AG04450 (cell line): ENCODE measurements around the gene CCDC91. TPM values are rescaled to one million over a fixed set of nuclear protein-coding genes. Genes with fewer than 3 reads are reported as not detected.

Source experiments
- CTCF ChIA-PET: fragments of 300-600, 350-600 bp; formaldehyde crosslinking; extraction: SDS; loops from one replicate; lab custom pipeline; 2022; ENCODE audit warnings: antibody characterized with exemption, inconsistent platforms; lab: Charles Lee
- POLR2A ChIA-PET: fragments of 350-600 bp; formaldehyde crosslinking; extraction: SDS; loops from one replicate; lab custom pipeline; 2021; ENCODE audit warnings: antibody characterized with exemption, inconsistent platforms; lab: Yijun Ruan, JAX
- DNase-seq: peaks from one replicate; pipeline ENCODE4 v3.0.0-alpha.2; 2011; ENCODE audit warnings: low read depth, low spot score
- H3K27ac ChIP-seq: one replicate; pipeline ENCODE4 v1.5.1; 2012; ENCODE audit warnings: low read depth, low read length, control low read depth
- H3K27me3 ChIP-seq: one replicate; pipeline ENCODE4 v1.6.0; 2012; ENCODE audit warnings: low read length; ENCODE audit not compliant: control insufficient read depth, insufficient read depth
- H3K4me3 ChIP-seq: 2 replicates; pipeline ENCODE4 v1.5.1; 2011; ENCODE audit warnings: mild to moderate bottlenecking, low read depth, low read length, control low read depth
- H3K9me3 ChIP-seq: 2 replicates; pipeline ENCODE4 v1.5.1; 2012; ENCODE audit warnings: low read length; ENCODE audit not compliant: control insufficient read depth, insufficient read depth
- polyA plus RNA-seq: library from polyadenylated mRNA; depleted of rRNA; stranded (reverse); fragments of >200 nt; gene quantifications from 2 replicates; pipeline ENCODE4 v1.2.3, GENCODE V29; 2011
- TF ChIP-seq, protein P1 (sequence below): IDR thresholded peaks from 2 replicates; pipeline ENCODE4 v1.5.1; 2011; ENCODE audit warnings: low read depth, low read length, control low read depth, inconsistent platforms

The CCDC91 gene
- polyA plus RNA-seq, 1 experiment = 21.0 TPM

DNA sequence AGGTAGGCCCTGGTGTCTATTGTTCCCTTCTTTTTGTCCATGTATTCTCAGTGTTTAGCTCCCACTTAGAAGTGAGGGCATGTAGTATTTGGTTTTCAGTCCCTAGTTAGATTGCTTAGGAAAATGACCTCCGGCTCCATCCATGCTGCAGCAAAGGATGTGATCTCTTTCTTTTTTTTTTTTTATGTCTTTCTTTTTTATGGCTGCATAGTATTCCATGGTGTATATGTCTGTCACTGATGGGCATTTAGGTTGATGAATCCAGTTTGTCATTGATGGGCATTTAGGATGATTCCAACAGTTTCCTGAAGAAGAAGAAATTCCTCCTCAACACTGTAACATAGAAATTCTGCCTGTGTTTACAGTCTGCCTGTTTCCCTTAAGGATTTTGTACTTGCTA is 231.1 kb downstream of the CCDC91 start:
- TF ChIP-seq, protein P1, sequence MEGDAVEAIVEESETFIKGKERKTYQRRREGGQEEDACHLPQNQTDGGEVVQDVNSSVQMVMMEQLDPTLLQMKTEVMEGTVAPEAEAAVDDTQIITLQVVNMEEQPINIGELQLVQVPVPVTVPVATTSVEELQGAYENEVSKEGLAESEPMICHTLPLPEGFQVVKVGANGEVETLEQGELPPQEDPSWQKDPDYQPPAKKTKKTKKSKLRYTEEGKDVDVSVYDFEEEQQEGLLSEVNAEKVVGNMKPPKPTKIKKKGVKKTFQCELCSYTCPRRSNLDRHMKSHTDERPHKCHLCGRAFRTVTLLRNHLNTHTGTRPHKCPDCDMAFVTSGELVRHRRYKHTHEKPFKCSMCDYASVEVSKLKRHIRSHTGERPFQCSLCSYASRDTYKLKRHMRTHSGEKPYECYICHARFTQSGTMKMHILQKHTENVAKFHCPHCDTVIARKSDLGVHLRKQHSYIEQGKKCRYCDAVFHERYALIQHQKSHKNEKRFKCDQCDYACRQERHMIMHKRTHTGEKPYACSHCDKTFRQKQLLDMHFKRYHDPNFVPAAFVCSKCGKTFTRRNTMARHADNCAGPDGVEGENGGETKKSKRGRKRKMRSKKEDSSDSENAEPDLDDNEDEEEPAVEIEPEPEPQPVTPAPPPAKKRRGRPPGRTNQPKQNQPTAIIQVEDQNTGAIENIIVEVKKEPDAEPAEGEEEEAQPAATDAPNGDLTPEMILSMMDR = no peak
- Histone ChIP-seq H3K9me3 (no peaks in the 10 kb centered on the region), H3K27me3 (no peaks in the 10 kb centered on the region), H3K4me3 (no peak overlapping the region), H3K27ac (no peak overlapping the region)
- ChIA-PET POLR2A (no interaction called here), CTCF (no interaction called here)
- DNase-seq = no peak

DNA sequence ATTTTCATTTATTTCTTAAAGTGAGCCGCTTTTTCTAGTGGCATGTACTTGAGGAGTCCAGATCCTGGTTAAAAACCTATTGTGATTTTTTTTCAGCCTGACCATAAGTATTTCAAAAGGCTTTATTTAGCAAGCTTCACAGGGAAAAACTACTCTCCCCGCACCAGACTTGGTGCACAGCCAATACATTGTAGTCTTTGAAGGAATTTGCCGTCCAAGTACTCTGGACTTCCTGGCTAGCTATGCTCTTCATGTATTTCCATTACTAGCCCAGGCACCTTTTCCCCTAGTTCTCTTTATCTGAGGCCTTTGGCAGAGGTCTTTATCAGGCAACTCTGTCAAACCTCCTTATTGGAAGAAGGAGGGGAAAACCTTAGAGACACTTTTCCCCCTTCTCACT is 234.7 kb downstream of the CCDC91 start:
- H3K27me3 ChIP-seq = no peaks in the 10 kb centered on the region
- H3K27ac ChIP-seq = no peak overlapping the region
- POLR2A ChIA-PET = no interaction called here
- no peak overlapping the region for H3K4me3 ChIP-seq
- H3K9me3 ChIP-seq = no peaks in the 10 kb centered on the region
- no peak for DNase-seq
- TF ChIP-seq, protein P1 = no peak
- CTCF ChIA-PET = no interaction called here

DNA sequence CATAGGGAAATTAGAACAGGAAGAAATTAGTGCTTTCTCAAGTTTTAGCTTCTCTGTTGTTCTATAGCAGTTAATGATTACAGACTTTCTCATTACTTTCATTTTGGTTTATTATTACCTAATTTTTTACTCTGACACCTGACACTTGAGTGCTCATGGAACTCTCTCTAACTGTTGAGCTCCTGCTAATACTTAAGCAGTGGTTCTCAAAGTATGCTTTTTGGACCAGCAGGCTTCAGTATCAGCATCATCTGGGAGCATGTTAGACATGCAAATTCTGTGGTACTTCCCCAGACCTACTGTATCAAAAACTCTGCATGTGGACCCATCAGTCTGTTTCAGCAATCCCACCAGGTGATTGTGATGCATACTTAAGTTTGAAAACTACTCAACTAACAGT is 235.3 kb downstream of the CCDC91 start:
- POLR2A ChIA-PET = no interaction called here

DNA sequence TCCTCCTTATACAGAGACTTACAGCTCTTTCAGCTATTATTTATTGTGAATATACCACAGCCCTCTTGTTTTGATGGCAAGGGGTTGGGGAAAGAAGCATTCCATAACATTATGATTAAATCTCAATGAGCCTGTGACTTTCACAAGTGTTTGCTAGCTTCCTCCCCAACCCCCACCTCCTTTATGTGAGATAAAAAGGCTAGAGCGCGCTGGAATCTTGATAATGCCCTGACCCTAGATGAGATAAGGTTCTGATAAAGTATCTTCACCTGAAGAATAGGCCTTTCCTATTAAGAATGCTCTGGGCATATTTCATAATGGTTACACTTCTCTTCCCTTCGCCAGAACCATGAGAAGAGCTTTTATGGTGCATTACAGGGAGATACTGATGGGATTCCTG is 236.8 kb downstream of the CCDC91 start:
- no peak overlapping the region for H3K27ac ChIP-seq
- ChIA-PET POLR2A (no interaction called here), CTCF (no interaction called here)
- no peaks in the 10 kb centered on the region for H3K9me3 ChIP-seq
- no peak for DNase-seq
- TF ChIP-seq, protein P1 = no peak
- no peaks in the 10 kb centered on the region for H3K27me3 ChIP-seq
- H3K4me3 ChIP-seq = no peak overlapping the region

More for the DNA sequence above, 235.3 kb downstream of the CCDC91 start:
- CTCF ChIA-PET = no interaction called here
- no peak overlapping the region for H3K4me3 ChIP-seq
- TF ChIP-seq, protein P1 = no peak
- no peak overlapping the region for H3K27ac ChIP-seq
- no peak for DNase-seq
- no peaks in the 10 kb centered on the region for H3K9me3 ChIP-seq
- H3K27me3 ChIP-seq = no peaks in the 10 kb centered on the region

DNA sequence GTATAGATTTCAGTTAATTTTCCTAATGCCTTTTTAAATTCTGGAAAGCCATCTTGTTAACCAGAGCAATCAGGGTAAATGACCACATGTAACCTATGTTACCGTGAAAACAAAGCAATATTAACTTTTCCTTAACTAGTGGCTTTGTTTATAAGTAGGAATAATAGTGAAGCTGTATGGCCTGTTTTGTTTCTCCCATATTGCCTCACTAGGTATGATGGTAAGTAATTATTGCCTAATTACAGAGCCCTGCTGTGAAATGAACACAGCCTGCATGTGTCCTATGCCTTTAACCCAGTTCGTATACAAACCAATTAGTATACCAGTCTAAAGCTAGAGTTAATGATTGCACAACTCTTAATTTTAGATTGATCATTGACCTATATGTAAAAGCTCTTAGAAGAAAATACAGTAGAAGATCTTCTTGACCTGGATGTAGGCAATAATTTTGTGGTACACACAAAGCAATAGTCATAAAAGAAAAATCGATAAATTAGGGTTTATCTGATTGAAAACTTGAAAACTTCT is 249.9 kb downstream of the CCDC91 start:
- Histone ChIP-seq H3K4me3 (no peak overlapping the region), H3K27me3 (no peaks in the 10 kb centered on the region), H3K9me3 (no peaks in the 10 kb centered on the region), H3K27ac (no peak overlapping the region)
- CTCF ChIA-PET = interaction anchor here (1.5 kb wide), 1 partner anchor 432 kb away, joined by 5 read pairs; no protein-coding TSS in a partner anchor
- POLR2A ChIA-PET = no interaction called here
- DNase-seq = no peak
- TF ChIP-seq, protein P1 = no peak
